ENCODE results near the gene AUTS2.

GRCh38 chr7:70018700-70019099 lies 420.4 kb downstream of the AUTS2 start:
- no peak for TF ChIP-seq ZBTB33 (IDR thresholded peaks at IDR 0.05)
- TF ChIP-seq CTCF (IDR thresholded peaks at IDR 0.05; ENCODE audit: low read depth, low read length, missing input control) = no peak
- no peak for TF ChIP-seq MAX (IDR thresholded peaks at IDR 0.05)
- TF ChIP-seq YY1 (IDR thresholded peaks at IDR 0.05) = no peak
- no peak for TF ChIP-seq RAD21 (IDR thresholded peaks at IDR 0.05)
- no peak for TF ChIP-seq REST (IDR thresholded peaks at IDR 0.05)
- no peak for TF ChIP-seq HNF4A (conservative IDR thresholded peaks at IDR 0.05)
- no peak for TF ChIP-seq TAF1 (conservative IDR thresholded peaks at IDR 0.05)
- no peak for TF ChIP-seq SP1 (IDR thresholded peaks at IDR 0.05)
- no peak for TF ChIP-seq RXRA (IDR thresholded peaks at IDR 0.05)
